ENCODE measurements around the gene AP1G1.

Gene AP1G1

DNA sequence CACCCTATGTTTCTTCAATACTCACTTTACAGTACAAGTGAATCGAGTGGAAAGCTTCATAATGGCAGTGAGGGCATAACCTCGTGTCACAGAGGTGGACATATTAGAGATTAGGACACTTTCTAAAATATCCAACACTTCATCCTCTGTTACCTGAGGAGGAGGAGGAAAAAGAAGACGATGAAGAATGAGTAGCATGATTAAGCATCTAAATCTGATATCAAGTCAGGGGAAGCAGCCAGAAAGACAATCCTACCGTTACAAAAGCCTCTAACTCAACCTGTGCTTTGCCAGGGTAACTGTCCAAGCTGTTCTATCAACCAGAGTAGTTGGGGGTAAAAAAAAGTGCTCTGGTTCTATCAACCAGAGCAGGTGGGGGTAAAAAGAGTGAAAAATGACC lies 60.4 kb downstream of the AP1G1 start:
- no peak for DNase-seq

DNA sequence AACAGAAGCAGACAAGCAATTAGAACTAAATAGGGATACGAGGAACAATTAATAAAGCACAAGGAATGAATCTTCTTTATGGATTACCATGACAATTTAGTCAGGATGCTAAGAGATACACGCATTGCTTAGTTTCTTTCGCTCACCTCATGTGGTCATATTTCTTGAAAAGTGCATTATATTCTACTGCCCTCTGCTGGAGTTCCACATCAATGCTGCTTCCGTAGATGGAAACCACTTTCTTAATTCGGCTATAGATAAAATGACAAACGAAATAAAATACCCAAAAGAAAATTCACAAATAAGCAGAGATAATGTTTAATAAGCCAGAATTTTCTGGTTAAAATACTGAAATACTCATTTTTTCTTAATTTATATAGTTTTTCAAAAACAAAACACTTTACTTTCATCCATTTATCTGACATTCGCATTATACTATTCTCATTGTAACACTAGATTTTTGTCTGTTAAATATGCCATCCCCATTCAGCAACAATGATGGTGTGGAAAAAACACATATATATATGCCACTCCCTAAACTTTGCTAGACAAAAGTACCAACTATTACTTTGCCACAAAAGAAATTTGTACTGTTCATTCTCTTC lies 62.1 kb downstream of the AP1G1 start:
- DNase-seq = no peak

DNA sequence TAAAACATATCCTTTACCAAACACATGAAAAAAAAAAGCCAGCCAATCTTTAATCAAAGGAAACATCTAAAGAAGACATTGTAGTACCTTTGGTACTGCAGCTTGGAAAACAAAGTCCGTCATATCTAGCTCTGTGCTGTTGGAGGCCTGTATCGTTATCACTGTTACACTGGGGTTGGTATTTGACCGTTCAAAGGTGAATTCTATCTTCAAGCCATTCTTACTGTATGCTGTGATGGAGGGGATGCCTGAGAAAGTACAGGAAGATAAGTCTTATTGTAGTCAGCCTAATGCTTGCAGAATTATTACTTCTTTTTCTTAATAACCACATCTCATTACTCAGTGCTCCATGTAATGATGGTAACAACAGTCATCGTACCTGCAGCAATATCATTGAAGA lies 69.8 kb downstream of the AP1G1 start:
- no peak for DNase-seq

DNA sequence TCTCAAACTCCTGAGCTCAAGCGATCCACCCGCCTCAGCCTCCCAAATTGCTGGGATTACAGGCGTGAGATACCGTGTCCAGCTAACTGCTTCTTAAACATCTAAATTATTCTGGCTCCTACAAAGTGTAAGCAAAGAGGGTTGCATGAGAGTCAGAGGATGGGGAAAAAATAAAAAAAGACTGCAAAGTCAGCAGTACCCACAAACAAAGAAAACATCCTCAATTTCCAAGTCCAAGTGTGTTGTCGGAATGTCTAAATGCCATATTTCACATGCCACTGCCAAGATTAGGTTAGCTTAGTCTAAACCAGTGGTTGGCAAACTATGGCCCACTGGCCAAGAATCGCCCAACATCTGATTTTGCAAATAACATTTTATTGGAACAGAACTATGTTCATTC lies 71.1 kb downstream of the AP1G1 start:
- DNase-seq = no peak

DNA sequence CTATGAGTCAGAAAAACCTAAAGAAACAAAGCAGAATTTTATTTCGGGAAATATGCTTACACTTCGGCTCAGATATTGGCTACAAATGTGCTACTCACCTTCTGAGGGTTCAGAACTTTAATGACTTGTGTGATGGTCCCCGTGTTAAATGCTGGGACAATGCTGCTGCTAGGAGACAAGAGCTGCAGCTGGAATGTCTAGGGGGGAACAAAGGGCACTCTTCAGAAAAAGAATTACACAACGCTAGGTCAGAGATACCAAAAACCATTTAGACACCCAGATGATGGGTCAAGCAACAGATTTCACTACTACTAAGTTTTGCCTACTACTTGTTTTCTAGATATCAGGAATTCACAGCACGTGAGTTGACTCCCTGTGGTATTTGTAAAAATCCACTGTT lies 74.1 kb downstream of the AP1G1 start:
- no peak for DNase-seq

DNA sequence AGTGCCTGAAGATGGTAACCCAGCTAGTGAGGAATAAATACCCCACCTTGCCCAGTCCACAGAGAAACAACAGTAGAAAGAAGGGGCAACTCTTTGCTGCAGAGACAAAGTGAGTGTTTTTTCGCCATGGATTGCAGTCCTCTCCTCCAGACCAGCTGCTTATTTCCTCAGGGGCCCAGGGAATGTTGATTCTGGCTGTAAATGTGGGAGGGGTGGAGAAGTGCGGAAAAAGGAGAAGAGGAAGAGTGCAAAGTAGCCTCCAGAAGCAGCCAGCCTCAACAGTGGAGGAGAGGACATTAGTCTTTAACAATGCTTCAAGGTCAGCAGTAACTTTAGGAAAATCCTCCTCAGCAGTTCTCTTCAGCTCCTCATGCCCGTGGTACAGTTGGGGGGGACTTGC lies 76.0 kb downstream of the AP1G1 start:
- no peak for DNase-seq

DNA sequence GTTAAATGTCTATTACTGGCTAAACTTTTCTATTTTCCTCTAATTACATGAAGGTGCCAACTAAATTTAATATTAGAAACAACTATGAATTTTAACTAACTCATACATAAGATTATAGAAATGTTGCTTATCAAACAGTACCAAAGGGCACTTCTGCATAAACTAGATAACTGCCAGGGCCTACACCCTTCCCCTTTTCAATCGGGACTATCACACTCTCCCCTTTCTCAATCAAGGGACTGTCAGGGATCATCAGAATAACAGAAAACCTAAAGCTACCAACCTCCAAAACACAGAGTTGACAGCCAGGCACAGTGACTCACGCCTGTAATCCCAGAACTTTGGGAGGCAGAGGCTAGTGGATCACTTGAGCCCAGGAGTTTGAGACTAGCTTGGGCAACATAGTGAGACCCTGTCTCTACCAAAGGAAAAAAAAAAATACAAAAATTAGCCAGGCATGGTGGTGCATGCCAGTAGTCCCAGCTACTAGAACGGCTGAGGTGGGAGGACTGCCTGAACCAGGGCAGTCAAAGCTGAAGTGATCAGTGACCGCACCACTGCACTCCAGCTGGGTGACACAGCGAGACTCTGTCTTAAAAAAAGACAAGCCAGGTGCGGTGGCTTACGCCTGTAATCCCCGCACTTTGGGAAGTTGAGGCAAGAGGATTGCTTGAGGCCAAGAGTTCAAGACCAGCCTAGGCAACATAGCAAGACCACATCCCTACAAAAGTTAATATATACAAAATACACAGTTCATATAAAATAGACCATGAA lies 80.9 kb downstream of the AP1G1 start:
- no peak for DNase-seq

DNA sequence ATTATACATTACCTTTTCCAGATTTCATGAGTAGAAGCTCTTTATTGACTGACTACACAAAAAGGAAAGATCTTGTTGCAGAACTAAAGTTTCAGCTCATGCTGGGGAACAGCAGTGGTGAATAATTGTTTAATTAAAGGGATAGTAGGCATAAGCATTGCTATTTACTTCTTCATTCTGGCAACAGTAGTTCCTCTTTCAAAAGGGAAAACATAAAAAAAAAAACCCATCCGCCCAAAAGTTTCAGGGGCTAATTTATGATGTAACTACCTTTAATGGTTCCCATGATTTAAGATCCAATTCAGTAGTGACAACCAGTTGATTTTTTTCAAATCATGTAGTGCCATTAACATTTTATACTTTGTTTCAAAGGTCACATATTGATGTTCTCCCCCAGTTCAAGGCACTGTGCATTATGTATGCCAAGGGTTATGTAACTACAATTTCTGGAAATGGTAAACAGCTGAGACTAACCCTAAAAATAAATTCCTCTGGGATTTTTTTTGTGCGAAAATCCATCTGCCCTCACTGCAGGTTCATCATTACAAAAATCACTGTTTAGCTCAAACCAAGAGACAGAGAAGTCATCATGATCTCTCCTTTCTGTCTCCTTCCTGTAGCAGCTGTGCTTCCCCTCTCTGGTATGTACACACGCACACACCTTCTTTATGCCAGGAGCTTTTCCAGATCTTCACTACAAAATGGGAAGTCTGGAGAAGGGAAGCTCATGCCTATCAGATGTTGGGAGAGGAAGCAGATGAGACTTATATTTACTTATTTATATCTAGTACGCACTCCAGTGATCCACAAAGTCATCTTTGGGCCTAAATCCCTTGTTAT lies 81.9 kb downstream of the AP1G1 start:
- DNase-seq = no peak

DNA sequence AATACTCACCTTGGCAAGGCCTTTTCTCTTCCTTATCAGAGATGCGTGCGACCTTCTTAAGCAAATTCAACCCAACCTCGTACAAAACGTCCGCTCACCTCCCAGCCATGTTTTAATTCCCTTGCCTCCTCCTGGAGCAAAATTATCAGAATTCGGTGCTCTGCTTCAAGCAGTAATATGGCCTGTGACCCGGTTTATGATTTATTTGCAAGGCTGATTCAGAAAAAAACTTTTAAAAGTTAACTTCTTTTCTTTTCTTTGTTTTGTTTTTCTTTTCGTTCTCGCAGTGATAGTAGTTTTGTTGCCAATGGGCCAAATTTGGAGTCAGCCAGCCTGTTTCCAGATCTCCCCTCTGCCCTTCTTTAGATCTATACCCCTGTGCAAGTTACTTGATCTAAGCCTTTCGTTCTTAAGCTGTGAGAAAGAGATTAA lies 84.3 kb downstream of the AP1G1 start, which contains the start of gene PHLPP2:
TSS of gene PHLPP2 (minus strand) at position 382 of the 432 bp plus-strand sequence. CDS start 9,906 bp downstream, outside the sequence.
- DNase-seq = no peak

DNA sequence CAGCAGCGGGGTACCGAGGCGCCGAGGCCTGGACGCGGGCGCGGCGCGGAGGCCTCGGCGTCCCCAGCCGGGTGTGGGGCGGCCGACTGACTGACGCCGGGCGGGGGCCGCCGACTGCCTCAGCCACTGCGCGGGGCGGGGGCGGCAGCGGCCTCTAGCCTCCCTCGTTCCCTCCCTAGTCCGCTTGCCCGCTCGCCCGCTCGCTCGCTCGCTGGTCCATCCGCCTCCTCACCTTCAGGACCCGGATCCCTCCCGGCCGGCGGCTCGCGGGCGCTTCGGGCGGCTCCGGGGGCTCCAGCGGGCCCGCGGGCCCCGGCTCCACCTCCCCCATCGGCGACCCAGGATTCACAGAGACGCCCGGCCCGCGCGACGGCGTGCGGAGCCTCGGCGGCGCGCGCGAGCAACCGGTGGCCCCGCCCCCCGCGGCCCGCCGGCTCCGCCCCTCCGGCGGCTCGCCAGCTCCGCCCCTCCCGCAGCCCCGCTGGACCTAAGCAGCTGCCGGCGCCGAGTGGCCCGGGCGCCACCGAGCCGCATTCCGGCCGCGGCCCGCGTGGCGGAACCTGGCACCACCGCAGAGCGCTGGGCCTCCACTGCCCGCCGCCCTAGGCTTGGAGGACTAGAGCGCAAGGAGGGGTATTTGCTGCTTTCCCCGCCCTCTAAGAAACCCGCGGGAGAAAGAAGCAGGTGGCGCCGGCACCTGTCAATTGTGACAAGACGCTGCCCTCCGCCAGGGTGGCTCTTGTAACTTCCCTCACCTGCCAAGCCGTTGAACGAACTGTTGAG lies 84.9 kb downstream of the AP1G1 start:
- DNase-seq = peak; percentile 3

DNA sequence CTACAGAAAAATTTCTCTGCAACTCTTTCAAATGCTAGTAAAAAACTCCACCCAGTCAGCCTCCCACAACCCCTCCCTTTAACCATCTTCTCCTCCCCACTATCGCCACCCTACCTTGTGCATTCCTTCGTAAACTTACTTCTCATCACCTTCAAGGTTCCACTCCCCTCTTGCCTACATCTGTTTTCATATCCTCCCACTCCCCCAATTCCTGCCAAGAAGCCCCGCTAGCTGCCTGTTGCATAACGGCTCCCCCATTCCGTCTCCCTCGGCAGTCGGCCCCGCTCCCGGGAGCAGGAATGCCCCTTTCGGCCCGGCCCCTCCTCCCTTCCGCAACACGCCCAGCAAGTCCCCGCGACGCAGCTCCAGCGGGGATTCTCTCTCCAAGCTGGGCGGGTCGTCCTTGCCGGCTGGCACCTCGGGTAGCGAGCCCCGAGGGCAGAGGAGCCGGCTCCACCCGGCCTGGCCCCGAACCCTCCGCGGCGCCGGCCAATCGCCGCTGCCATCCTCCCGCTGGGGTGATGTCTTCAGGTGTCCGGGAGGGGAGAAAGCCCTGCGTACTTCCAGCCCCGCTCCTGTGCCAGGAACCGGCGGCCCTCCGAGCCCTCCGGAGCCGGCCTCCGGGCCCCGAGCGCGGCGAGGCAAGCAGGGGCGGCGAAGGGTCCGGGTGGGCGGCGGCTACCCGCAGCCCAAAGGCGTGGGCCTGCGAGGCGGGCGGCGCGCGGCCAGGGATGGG lies 85.7 kb downstream of the AP1G1 start:
- no peak for DNase-seq

DNA sequence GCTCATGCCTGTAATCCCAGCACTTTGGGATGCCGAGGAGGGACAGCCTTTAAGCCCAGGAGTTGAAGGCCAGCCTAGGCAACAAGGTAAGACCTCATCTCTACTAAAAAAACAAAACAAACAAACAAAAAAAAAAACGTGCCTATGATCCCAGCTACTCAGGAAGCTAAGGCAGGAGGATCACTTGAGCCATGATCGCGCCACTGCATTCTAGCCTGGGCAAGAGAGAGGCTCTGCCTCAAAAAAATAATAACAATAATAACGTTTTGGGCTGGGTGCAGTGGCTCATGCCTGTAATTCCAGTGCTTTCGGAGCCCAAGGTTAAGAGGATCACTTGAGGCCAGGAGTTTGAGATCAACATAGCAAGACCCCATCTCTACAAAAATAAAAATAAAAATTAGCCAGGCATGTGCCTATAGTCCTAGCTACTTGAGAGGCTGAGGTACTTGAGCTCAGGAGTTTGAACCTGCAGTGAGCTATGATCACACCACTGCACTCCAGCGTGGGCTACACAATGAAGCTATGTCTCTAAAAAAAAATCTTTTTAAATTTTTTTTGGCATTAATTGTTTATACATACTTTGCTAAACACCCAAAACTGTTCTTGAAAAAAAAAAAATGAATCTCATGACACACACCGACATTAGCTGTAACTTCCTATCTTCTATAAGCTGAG lies 87.4 kb downstream of the AP1G1 start:
- DNase-seq = no peak

DNA sequence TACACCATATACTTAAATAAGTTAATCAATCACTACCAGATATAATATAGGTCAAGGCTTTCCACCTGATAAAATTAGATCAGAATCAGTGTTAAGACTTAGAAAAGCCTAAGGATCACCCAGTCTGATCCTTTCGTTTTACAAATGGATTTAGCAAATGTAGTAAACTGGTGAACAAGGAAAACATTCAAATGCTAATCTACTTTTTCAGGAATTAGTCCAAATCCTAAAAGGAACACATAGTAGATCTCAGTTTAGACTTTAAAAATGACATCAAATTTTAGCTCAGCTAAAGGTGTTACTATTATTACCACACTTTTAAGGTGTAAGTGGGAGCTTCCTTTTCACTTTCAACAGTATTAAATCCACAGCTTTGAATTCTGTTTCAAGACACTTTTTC lies 96.1 kb downstream of the AP1G1 start:
- DNase-seq = no peak

DNA sequence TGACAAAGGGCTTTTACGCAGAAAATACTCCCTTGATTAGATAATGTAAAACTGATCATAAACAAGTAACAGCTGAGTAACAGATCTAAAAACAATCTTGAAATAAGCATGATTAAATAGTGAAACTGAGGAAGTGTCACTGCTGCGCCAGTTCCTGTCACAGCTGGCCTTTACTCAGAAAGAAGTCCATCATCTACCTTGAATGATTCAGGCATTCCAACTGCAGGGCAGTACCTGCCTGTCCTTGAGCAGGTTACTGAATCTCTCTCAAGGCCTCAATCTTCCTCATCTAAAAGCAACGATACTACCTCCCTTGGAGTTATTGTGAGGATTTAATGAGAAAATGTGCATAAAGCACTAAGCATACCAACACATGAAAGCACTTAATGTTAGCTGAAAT lies 96.8 kb downstream of the AP1G1 start:
- no peak for DNase-seq

DNA sequence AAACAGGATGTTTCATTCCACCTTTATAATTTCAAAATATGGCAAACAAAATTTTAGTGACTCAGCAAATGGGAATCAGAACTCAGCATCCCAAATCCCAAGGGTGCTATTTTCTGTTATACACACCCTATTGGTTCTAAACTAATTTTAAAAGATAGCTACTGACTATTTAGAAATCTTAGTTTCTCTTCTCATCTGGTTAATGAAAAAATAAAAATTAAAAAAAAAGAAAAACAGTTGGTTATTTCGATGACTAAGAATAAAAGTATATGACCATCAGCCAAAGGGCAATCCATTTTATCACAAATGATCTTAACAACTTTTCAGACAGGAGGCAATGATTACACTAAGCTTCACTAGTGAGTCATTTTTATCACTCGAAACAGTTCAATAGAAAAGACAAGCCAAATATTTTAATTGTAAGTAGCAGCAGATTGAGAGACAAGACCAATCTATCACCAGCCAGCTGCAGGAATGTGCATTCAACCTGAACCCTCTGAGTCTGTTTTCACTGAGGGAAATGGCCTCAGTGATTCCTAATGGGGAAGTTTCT lies 99.3 kb downstream of the AP1G1 start:
- no peak for DNase-seq

DNA sequence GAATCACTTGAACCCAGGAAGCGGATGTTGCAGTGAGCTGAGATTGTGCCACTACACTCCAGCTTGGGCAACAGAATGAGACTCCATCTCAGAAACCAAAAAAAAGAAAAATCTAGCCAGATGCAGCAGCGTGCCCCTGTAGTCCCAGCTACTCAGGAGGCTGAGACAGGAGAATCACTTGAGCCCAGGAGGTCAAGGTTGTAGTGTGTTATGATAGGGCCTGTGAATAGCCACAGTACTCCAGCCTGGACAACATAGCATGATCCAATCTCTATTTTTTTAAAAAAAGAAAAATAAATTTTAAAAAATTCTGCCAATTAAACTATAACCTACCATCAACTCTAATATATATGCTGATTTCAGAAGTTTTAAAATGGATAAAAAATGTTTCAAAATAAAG lies 99.9 kb downstream of the AP1G1 start:
- no peak for DNase-seq

DNA sequence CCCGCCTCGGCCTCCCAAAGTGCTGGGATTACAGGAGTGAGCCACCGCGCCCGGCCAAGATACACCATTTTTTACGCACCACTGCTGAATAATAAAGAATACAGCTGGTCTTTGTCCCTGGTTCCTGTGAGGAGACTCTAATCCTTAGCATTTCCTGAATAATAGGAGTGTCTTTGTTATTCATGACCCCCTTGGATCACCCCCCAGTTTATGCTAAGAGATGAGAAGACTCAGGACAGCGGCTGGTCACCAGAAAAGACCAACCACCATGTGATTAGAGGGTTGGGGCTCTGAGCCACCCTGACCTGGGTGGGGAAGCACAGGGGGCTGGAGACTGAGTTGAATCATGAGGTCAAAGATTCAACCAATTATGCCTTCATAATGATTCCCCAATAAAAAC lies 101.4 kb downstream of the AP1G1 start:
- no peak for DNase-seq

DNA sequence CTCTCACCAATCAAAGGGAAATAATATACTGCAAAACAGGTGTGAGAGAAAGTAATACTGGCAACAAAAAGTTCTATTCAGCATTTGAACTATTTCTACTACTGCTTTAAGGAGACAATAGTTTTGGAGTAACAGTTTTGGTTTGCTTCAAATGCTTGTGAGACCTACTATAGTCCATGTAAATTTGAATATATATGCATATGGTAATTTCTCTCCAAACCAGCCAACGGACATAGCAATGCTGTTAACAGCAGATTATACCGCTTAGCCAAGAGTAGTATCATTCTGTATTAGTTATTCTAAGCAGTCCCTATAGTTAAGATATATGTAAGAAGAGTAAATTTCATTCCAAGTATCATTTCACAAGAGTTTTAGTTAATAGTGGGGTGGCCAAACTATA lies 102.6 kb downstream of the AP1G1 start:
- no peak for DNase-seq

DNA sequence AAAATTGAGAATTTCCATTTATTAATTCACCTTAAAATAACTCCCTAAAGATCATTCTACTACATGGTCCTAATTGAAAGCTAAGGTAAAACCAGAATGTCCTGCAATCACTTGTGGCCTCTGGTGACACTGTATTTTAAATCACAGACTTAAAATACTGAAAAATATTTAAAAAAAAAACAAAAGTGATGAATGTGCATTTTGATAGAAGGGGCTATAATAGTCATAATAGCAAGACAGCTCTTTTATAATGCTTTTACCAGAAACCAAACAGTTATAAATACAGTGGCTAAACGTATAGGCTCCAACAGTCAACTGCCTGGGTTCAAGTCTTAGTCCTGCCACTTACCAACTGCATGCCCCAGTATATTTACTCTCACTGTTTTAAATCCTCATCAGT lies 105.3 kb downstream of the AP1G1 start:
- no peak for DNase-seq

DNA sequence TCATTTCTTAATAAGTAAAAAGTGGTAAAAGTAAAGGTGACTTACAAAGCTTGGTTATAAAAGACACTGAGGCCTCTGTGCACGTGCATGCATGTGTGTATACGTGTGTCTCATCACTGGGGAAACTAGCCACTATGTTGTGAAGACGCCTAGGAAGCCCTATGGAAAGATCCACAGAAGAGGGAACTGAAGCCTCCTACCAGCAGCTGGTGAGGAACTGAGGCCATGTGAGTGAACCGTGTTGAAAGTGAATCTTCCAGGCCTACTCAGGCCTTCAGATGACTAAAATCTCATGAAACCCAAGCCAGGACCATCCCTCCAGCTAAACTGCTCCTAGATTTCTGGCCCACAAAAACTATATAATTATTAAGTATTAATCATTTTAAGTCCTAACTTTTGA lies 107.8 kb downstream of the AP1G1 start:
- DNase-seq = no peak

DNA sequence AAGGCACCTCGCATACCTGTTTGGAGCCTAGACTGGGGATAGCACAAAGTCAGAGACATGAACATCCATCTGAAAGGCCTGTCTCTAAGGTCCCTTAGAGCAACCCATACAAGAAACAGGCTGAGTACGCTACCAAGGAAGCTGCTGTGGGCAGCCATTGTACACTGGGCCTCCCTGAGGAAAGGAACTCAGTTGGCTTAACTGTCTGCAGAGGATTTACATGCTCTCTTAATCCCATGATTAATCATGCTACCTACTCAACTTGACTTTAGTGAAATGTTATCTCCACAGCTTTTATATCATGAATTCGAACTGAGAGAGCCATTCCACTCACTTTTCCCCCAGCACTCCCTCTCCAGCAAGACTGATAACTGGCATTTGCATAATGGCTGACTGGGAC lies 110.1 kb downstream of the AP1G1 start:
- no peak for DNase-seq
